ENCODE data around the gene THSD8. TPM values are rescaled to one million over a fixed set of nuclear protein-coding genes. Genes with fewer than 3 reads are reported as not detected.

THSD8 gene
- 10 to 100 TPM; 12.6 to 18.2 TPM for total RNA-seq

DNA sequence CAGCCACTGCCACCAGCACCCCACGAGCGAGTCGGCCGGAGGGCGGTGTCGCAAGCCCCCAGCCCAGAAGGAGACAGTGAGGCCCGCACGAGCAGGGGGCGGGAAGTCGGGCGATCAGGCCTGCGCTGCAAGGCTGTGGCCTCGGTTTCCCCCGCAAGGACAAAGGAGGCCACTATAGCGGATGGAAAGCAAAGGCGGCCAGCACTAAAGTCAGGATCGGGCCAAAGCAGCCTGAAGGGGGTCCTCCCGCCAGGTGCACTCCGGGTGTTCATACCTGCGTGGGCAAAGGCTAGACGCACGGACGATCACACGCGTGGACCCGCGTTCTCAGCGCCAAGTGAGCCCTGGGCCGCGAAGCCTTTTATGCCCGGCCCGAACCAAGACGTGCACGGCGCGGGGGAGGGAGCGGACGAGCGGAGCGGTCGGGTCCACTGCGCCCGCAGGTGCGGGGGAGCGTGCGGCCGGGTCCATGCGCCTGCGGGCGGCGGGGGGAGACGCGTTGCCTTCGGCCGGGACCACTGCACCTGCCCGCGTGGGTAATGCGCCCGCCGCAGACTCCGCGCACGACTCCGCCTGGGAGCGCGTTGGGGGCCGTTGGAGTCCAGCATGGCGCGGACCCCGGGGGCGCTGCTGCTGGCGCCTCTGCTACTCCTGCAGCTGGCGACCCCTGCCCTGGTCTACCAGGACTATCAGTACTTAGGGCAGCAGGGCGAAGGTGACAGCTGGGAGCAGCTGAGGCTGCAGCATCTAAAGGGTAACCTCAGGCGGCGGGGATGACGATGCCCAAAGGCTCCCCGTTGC is at the start of gene THSD8, which contains the start of gene PRDX2:
Gene THSD8, plus strand, starts transcription at position 604 of the 801 bp plus-strand sequence. Its CDS starts 3 bp downstream, at position 607.
Gene PRDX2, minus strand, starts transcription at position 335 of the 801 bp plus-strand sequence. CDS start 539 bp downstream, outside the sequence.

DNA sequence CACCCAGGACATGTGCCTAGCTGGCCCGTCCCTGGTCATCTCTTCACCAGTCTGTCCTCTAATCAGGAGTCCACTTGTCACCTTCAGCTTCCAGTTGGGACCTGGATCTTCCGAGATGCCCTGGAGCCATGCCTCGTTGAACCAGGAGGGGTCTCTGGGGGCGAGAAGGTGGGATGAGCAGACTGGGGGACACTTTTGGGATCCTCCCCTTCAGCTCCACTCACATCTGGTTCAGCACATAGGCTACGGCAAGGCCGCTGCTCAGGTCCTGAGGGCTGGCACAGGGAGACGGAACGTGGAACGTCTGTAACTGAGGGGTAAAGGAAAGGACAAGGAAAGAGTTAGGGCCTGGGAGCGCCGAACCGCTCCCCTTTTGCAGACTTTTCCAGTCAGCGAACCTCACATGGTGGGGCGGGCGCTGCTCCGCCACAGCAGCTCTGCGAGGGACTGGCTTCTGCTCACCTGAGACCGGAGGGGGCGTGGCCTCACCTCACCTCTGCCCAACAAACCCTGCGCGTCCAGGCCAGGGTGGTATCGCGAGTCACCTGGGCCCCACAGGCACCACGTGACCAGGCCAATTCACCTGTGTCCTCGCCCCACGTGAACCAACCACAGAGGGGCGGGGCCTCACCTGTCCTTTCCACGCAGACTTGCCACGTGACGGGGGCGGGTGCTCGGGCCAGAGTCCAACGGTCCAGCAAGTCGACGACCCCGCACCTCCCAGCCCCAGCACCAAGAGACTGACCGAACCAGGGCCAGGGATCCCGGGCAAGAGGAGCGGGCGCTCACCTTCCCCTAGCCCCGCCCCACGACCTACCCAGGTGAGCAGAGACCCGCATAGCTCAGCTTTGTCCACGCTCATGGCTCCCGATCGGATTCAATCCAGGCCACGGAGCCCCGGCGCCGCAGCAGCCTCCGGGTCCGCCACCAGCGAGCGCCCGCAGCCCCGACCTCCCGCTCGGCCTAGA is 27.0 kb upstream of the THSD8 start, which contains the start of gene HOOK2:
Gene HOOK2, minus strand, starts transcription at position 965 of the 968 bp plus-strand sequence. Its CDS starts 103 bp downstream, at position 862.

DNA sequence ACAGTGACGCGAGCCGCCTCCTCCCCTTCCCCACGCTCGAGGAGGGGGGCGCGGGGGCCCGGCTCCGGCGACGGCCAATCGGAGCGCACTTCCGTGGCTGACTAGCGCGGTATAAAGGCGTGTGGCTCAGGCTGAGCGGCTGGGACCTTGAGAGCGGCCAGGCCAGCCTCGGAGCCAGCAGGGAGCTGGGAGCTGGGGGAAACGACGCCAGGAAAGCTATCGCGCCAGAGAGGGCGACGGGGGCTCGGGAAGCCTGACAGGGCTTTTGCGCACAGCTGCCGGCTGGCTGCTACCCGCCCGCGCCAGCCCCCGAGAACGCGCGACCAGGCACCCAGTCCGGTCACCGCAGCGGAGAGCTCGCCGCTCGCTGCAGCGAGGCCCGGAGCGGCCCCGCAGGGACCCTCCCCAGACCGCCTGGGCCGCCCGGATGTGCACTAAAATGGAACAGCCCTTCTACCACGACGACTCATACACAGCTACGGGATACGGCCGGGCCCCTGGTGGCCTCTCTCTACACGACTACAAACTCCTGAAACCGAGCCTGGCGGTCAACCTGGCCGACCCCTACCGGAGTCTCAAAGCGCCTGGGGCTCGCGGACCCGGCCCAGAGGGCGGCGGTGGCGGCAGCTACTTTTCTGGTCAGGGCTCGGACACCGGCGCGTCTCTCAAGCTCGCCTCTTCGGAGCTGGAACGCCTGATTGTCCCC is 10.4 kb upstream of the THSD8 start, which contains the start of gene JUNB:
Gene JUNB, plus strand, starts transcription at position 142 of the 706 bp plus-strand sequence. Its CDS starts 286 bp downstream, at position 428.

DNA sequence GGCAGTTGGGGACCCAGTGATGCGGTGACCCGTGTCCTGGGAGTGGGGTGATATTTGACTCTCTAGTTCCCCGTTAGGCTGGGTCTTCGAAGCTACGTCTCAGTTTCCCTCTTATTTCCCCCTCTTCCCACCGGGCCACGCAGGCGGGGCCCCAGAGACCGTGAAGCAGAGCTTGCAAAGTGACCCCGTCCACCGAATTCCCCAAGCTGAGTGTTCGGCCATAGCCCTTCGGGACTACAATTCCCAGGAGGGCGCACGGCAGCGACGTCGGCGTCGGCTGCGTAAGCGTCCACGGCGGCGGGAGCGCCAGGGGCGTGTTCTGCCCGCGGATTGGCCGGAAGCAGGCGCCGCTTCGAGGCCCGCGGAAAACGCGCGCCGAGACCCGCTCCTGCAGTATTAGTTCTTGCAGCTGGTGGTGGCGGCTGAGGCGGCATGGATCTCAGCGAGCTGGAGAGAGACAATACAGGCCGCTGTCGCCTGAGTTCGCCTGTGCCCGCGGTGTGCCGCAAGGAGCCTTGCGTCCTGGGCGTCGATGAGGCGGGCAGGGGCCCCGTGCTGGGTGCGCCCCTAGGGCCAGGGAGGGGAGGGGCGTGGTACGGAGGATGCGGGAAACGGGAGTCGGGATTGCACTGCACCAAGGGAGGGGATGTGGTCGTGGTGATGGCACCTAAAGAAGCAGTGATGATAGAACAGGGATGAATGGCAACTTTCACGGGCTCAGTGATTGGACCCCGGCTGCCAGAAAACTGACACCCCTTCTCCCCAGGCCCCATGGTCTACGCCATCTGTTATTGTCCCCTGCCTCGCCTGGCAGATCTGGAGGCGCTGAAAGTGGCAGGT is 4.6 kb downstream of the THSD8 start, which contains the start of gene RNASEH2A:
Gene RNASEH2A, plus strand, starts transcription at position 343 of the 840 bp plus-strand sequence. Its CDS starts 90 bp downstream, at position 433.

DNA sequence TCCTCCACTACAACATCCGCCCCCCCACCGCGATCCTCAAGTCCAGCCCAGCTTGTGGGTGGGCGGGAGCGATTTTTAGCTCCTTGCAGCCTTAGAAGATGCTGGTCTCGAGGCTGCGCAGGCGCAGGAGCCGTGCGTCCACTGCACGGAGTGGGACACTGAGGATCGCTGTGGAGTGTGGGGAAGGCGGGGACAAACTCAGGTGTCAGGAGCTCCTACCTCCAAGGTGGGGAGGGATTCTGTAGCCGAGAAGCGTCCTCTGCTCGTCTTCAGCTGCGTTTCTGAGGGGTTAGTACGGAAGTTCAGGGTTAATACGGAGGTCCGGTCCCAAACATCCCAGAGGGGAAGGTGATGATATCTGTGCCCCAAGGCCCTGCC is 32.7 kb downstream of the THSD8 start, which contains the start of gene RTBDN:
Gene RTBDN, minus strand, starts transcription at position 14 of the 378 bp plus-strand sequence. CDS start 4,600 bp downstream, outside the sequence.

DNA sequence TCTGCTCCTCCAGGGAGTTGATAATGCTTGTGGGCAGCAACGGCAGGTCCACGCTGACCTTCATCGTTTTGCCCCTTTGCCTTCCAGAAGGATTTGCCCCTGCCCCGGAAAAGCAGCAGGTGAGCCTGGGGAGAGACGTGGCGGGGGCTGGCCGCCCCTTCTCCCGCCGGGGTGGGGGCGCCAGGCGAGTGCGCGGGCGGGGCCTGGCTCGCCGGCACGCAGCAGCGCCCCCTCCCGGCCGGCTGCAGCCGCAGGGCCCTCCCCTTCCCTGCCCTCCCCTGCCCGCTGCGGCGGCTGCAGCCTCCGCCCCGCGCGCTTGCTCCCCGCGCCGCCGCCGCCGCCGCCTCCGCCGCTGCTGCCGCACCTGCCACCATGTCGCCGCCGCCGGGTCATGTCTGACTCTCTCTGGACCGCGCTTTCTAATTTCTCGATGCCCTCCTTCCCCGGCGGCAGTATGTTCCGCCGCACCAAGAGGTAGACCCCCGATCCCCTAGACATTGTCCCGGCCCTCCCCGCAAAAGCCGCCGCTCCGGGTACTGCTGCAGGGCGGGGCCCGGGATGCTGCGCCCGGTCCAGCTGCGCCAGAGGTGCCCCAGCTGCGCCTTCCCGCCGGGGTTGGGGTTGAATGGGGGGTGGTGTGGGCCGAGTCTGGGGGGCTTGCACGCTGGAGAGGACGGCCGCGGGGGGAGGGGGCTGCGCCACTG is 36.5 kb downstream of the THSD8 start, which contains the start of gene MAST1:
Gene MAST1, plus strand, starts transcription at position 334 of the 704 bp plus-strand sequence. Its CDS starts 58 bp downstream, at position 392.

Small RNA genes within 50 kb of the gene (microRNA-seq; reads per million reads assigned to microRNA genes)
- not detected for gene MIR5684 (ENCODE audit: borderline microRNAs expressed, borderline replicate concordance)
- not detected for gene MIR6794 (ENCODE audit: borderline microRNAs expressed, borderline replicate concordance)

Other genes starting within 250 kb of the THSD8 start
- gene ZNF490, start 191.3 kb upstream of the THSD8 start, total RNA-seq = 10 to 100 TPM; 20.4 to 21.4 TPM
- gene ZNF791, start 191.1 kb upstream of the THSD8 start, total RNA-seq = 10 to 100 TPM; 43.8 to 46.3 TPM
- gene MAN2B1, start 135.3 kb upstream of the THSD8 start, total RNA-seq = 100 to 1,000 TPM; 179 to 189 TPM
- gene WDR83, start 135.3 kb upstream of the THSD8 start, total RNA-seq = 10 to 100 TPM; 14.2 to 17.2 TPM
- 100 to 1,000 TPM; 102 to 115 TPM for gene DHPS, start 120.2 kb upstream of the THSD8 start, total RNA-seq
- not detected for gene GNG14, start 114.1 kb upstream of the THSD8 start, total RNA-seq
- 1 to 10 TPM; 5.3 to 6.6 TPM for gene FBXW9, start 105.4 kb upstream of the THSD8 start, total RNA-seq
- 10 to 100 TPM; 62.6 to 63.7 TPM for gene TNPO2, start 78.1 kb upstream of the THSD8 start, total RNA-seq
- 100 to 1,000 TPM; 221 to 228 TPM for gene TRIR, start 67.4 kb upstream of the THSD8 start, total RNA-seq
- 10 to 100 TPM; 52.4 to 55.0 TPM for gene GET3, start 64.6 kb upstream of the THSD8 start, total RNA-seq
- gene BEST2, start 50.3 kb upstream of the THSD8 start, total RNA-seq = not detected
- 10 to 100 TPM; 19.6 to 20.2 TPM for gene HOOK2, start 26.5 kb upstream of the THSD8 start, total RNA-seq
- 10 to 100 TPM; 90.6 to 96.0 TPM for gene JUNB, start 10.6 kb upstream of the THSD8 start, total RNA-seq
- gene PRDX2, start 269 bp upstream of the THSD8 start, total RNA-seq = 100 to 1,000 TPM; 245 to 256 TPM
- 10 to 100 TPM; 28.5 to 30.9 TPM for gene RNASEH2A, start 4.5 kb downstream of the THSD8 start, total RNA-seq
- gene RTBDN, start 32.5 kb downstream of the THSD8 start, total RNA-seq = not detected
- gene MAST1, start 36.4 kb downstream of the THSD8 start, total RNA-seq = under 1 TPM; 0.53 to 0.88 TPM
- gene DNASE2, start 79.4 kb downstream of the THSD8 start, total RNA-seq = 10 to 100 TPM; 29.4 to 30.0 TPM
- gene KLF1, start 85.1 kb downstream of the THSD8 start, total RNA-seq = under 1 TPM in 1 of 2 experiments, not detected in 1; 0.14 TPM
- 10 to 100 TPM; 39.0 to 42.7 TPM for gene GCDH, start 89.1 kb downstream of the THSD8 start, total RNA-seq
- gene SYCE2, start 117.2 kb downstream of the THSD8 start, total RNA-seq = 1 to 10 TPM; 3.1 to 5.1 TPM
- 10 to 100 TPM; 72.4 to 77.0 TPM for gene FARSA, start 131.6 kb downstream of the THSD8 start, total RNA-seq
- gene CALR, start 136.5 kb downstream of the THSD8 start, total RNA-seq = 100 to 1,000 TPM; 591 to 596 TPM
- gene RAD23A, start 143.8 kb downstream of the THSD8 start, total RNA-seq = 100 to 1,000 TPM in 1 of 2 experiments, 10 to 100 TPM in 1; 97.6 to 113 TPM
- gene GADD45GIP1, start 155.2 kb downstream of the THSD8 start, total RNA-seq = 10 to 100 TPM; 13.9 to 18.0 TPM
- under 1 TPM; 0.24 to 0.25 TPM for gene DAND5, start 167.5 kb downstream of the THSD8 start, total RNA-seq
- gene NFIX, start 193.4 kb downstream of the THSD8 start, total RNA-seq = 1 to 10 TPM; 1.7 to 3.0 TPM

Measured in activated naive CD4-positive, alpha-beta T cell treated with anti-CD3 and anti-CD28 coated beads, Interleukin-2, amount 10 ng/mL, durations not matched to agents 5 hours and 36 hours (primary cell).